GM12874 (cell line): Measurements from ENCODE around the gene PUSL1.

ENCODE experiments used
- CTCF ChIP-seq: IDR thresholded peaks from 2 replicates; pipeline ENCODE4 v1.5.1; 2011; ENCODE audit warnings: low read depth, mild to moderate bottlenecking, control low read depth, low read length, moderate library complexity; ENCODE audit not compliant: insufficient read depth

PUSL1 gene

GRCh38 chr1:1320666-1321448 lies 12.5 kb downstream of the PUSL1 start:
- no peak for TF ChIP-seq CTCF

DNA sequence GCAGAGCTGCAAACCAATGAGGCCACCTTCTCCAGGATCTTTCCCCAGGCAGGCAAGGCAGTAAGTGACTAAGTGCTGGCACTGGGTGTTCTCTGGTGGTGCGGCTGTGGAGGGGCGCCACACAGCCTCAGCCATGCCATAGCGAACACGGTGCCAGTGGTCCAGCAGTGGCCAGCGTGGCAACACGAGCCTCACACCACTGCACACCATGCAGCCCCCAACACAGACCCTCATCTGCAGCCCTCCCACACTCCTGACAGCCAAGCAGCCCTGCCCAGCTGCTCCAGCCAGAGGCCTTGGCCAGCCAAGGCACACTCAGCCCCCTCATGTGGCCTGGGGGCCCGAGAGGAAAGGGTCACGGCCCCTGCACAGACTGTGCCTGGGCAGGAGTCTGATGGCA lies 13.1 kb downstream of the PUSL1 start:
- no peak for TF ChIP-seq CTCF

GRCh38 chr1:1322418-1322817 lies 14.0 kb downstream of the PUSL1 start:
- TF ChIP-seq CTCF: no peak

- TF ChIP-seq CTCF: no peak
Measured at GRCh38 chr1:1322952-1323351, 14.6 kb downstream of the PUSL1 start.

GRCh38 chr1:1324084-1324523 lies 15.7 kb downstream of the PUSL1 start:
- TF ChIP-seq CTCF: no peak

- no peak for TF ChIP-seq CTCF
Measured at GRCh38 chr1:1324524-1325287, 16.3 kb downstream of the PUSL1 start, which contains the start of the genes CPTP and INTS11. Gene CPTP, plus strand, starts transcription at chr1:1324802. Its CDS starts 2,109 bp downstream, at chr1:1326911. Gene INTS11, minus strand, starts transcription at chr1:1324660. Its CDS starts 52 bp downstream, at chr1:1324608.

DNA sequence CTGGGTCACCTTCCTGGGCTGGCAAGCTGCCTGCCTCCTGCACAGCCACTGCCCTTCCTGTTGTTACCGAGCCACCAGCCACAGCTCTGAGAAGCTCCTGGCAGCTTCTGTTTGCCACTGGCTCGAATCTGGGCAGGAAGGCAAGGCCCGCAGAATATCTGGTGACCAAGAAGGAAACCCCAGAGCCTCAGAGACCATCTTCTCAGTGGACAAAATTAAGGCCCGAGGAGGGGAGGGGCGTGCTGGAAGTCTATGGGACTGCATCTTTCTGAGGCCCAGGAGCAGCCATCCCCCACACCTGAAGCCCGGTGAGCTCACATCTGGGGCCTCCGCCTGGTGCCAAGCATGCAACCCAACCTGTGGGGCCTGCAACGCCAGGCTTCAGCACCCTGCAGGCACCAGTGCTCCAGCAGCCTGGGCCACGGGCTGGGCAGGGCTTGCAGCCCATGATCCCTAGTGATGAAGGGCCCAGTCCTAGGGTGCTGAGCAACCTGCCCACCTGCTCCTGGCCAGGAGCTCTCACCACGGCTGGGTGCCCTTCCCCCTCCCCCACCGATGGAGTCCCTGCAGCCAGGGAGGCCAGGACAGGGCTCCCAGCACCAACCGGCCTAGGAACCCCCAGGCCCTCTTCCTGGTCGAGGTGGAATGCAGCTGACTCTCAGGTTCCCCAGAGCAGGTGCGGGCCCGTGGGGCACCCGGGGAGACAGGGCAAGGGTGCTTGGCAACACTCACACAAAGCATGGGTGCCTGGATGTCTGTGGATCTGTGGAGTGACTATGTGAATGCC lies 17.1 kb downstream of the PUSL1 start:
- no peak for TF ChIP-seq CTCF
